A549 (cell line): ENCODE data around the gene IRF5. TPM values are rescaled to one million over a fixed set of nuclear protein-coding genes. Genes with fewer than 3 reads are reported as not detected.

ENCODE experiments used
- ATAC-seq, 2 experiments: fragments of 200-7000 bp in 1 of 2; fragments of >200 bp in 1 of 2; cut with Nextera tagmentation in 1 of 2; cut with Tn5 transposase in 1 of 2; 3 replicates each; pipeline versions ENCODE4 v1.8.0 to v1.9.1; 2018 to 2020; ENCODE audit warnings: mild to moderate bottlenecking in 1 of 2, moderate library complexity in 1 of 2
- CTCF ChIA-PET: fragments of 300-600 bp; sonication (Branson Sonifier 250); formaldehyde crosslinking; extraction: SDS; loops from one replicate; lab custom pipeline; 2021; ENCODE audit warnings: antibody characterized with exemption, inconsistent platforms; lab: Yijun Ruan, JAX
- POLR2A ChIA-PET: fragments of 350-600 bp; formaldehyde crosslinking; extraction: SDS; loops from one replicate; lab custom pipeline; 2021; ENCODE audit warnings: antibody characterized with exemption, inconsistent platforms; lab: Yijun Ruan, JAX
- DNase-seq, 2 experiments: peaks; one replicate each; pipeline versions ENCODE4 v3.0.0 to v3.0.0-alpha.2; 2011 to 2016; ENCODE audit warnings: low read depth in 1 of 2, low spot score in 1 of 2
- FAIRE-seq: peaks from 2 replicates; lab custom pipeline; 2011; peaks lifted over from hg19 to GRCh38; lab: Jason Lieb, UNC
- H3K27ac ChIP-seq, 2 experiments: fragments of >200 bp; sonication (Bioruptor Twin); formaldehyde crosslinking; 3 replicates each; pipeline ENCODE4 v1.5.1; 2016 to 2017
- H3K4me1 ChIP-seq: fragments of >200 bp; sonication (Bioruptor Twin); formaldehyde crosslinking; 3 replicates; pipeline ENCODE4 v1.6.1; 2016
- H3K4me2 ChIP-seq: fragments of >200 bp; sonication (Bioruptor Twin); formaldehyde crosslinking; 3 replicates; pipeline ENCODE4 v1.6.1; 2016
- H3K4me3 ChIP-seq: fragments of >200 bp; sonication (Bioruptor Twin); formaldehyde crosslinking; 3 replicates; pipeline ENCODE4 v1.5.1; 2016
- H3K9me3 ChIP-seq: fragments of >200 bp; sonication (Bioruptor Twin); formaldehyde crosslinking; 3 replicates; pipeline ENCODE4 v1.6.1; 2016
- BHLHE40 ChIP-seq: IDR thresholded peaks from 2 replicates; pipeline ENCODE4 v1.6.1; 2012; ENCODE audit warnings: low read depth, low read length, inconsistent platforms
- CBX8 ChIP-seq: fragments of 200-600 bp; sonication (generic); IDR thresholded peaks from 2 replicates; pipeline ENCODE4 v1.6.1; 2016
- CEBPB ChIP-seq, 2 experiments: fragments of >200 bp in 1 of 2; sonication (Bioruptor Twin) in 1 of 2; formaldehyde crosslinking in 1 of 2; IDR thresholded peaks; 2 replicates each; pipeline ENCODE4 v1.6.1; 2012 to 2016
- CHD4 ChIP-seq: fragments of 200-600 bp; sonication (generic); IDR thresholded peaks from 2 replicates; pipeline ENCODE4 v1.6.1; 2016; ENCODE audit warnings: antibody characterized with exemption, mild to moderate bottlenecking, borderline replicate concordance
- EHF ChIP-seq: fragments of 250-450 bp; sonication (Bioruptor Pico); IDR thresholded peaks from 2 replicates; pipeline ENCODE4 v1.5.0; 2020; ENCODE audit warnings: mild to moderate bottlenecking
- EHMT2 ChIP-seq: fragments of 200-600 bp; sonication (generic); IDR thresholded peaks from 2 replicates; pipeline ENCODE4 v1.6.1; 2016; ENCODE audit warnings: antibody characterized with exemption, low read depth, mild to moderate bottlenecking, moderate library complexity
- ESRRA ChIP-seq: fragments of 150-350 bp; IDR thresholded peaks from 2 replicates; pipeline ENCODE4 v1.6.1; 2014; ENCODE audit warnings: mild to moderate bottlenecking, low read length, borderline replicate concordance
- FOSL2 ChIP-seq, 2 experiments: fragments of 450-650 bp in 1 of 2; fragments of >200 bp in 1 of 2; sonication (Bioruptor Twin) in 1 of 2; formaldehyde crosslinking; IDR thresholded peaks; 2 replicates each; pipeline versions ENCODE4 v1.5.0 to v1.6.1; 2016 to 2020; ENCODE audit warnings: mild to moderate bottlenecking in 1 of 2, moderate library complexity in 1 of 2
- HOXB5 ChIP-seq: fragments of 250-450 bp; sonication (Bioruptor Pico); IDR thresholded peaks from 2 replicates; pipeline ENCODE4 v1.5.0; 2020; ENCODE audit warnings: mild to moderate bottlenecking, moderate library complexity
- JUNB ChIP-seq: fragments of >200 bp; sonication (Bioruptor Twin); formaldehyde crosslinking; IDR thresholded peaks from 2 replicates; pipeline ENCODE4 v1.6.1; 2016
- KDM1A ChIP-seq: fragments of 200-600 bp; sonication (generic); IDR thresholded peaks from 2 replicates; pipeline ENCODE4 v1.6.1; 2016; ENCODE audit warnings: low read depth, mild to moderate bottlenecking
- NR3C1 ChIP-seq: fragments of >200 bp; sonication (Bioruptor Twin); formaldehyde crosslinking; IDR thresholded peaks from 3 replicates; pipeline ENCODE4 v1.6.1; 2017
- POLR2AphosphoS2 ChIP-seq: conservative IDR thresholded peaks from 2 replicates; pipeline ENCODE4 v1.6.1; 2012; ENCODE audit warnings: low read length, improper control_type of control experiment, inconsistent platforms
- RAD21 ChIP-seq, 2 experiments: fragments of >200 bp in 1 of 2; sonication (Bioruptor Twin) in 1 of 2; formaldehyde crosslinking in 1 of 2; IDR thresholded peaks in 1 of 2; conservative IDR thresholded peaks in 1 of 2; 2 replicates in 1 of 2; 3 replicates in 1 of 2; pipeline ENCODE4 v1.6.1; 2012 to 2018; ENCODE audit warnings: inconsistent platforms in 1 of 2
- SMC3 ChIP-seq: fragments of >200 bp; sonication (Bioruptor Twin); formaldehyde crosslinking; IDR thresholded peaks from 3 replicates; pipeline ENCODE4 v1.6.1; 2018; ENCODE audit warnings: inconsistent platforms
- TFCP2L1 ChIP-seq: fragments of 250-450 bp; sonication (Bioruptor Pico); IDR thresholded peaks from 2 replicates; pipeline ENCODE4 v1.5.0; 2021; ENCODE audit warnings: mild to moderate bottlenecking
- ZFP36 ChIP-seq: fragments of 450-650 bp; IDR thresholded peaks from 2 replicates; pipeline ENCODE4 v1.6.1; 2014; ENCODE audit warnings: borderline replicate concordance; ENCODE audit not compliant: partially characterized antibody
- ZSCAN20 ChIP-seq: fragments of 250-450 bp; sonication (Bioruptor Pico); IDR thresholded peaks from 2 replicates; pipeline ENCODE4 v1.8.0; 2022; ENCODE audit warnings: mild to moderate bottlenecking, moderate library complexity
- WGBS: methylation state at CpG from one replicate; pipeline ENCODE4 v1.1.6; 2017; ENCODE audit errors: missing lambda C conversion rate; 5-methylcytosine and 5-hydroxymethylcytosine counted together
- polyA plus RNA-seq, 4 experiments: library from polyadenylated mRNA; depleted of rRNA in 3 of 4; stranded (reverse); fragments of >200 nt; fragmentation: RNase III in 1 of 4; extraction: RNeasy Plus Mini Kit Qiagen cat#74134 plus additional on column Dnase treatment in 1 of 4; gene quantifications; 2 replicates in 3 of 4; 3 replicates in 1 of 4; pipeline ENCODE4 v1.2.3, GENCODE V29; 2011 to 2017
- TF ChIP-seq, protein P1 (sequence below): fragments of >200 bp; sonication (Bioruptor Twin); formaldehyde crosslinking; IDR thresholded peaks from 2 replicates; pipeline ENCODE4 v1.6.1; 2016
- TF ChIP-seq, protein P2 (sequence below): fragments of >200 bp; sonication (Bioruptor Twin); formaldehyde crosslinking; IDR thresholded peaks from 3 replicates; pipeline ENCODE4 v1.5.1; 2016
- TF ChIP-seq, protein P3 (sequence below): IDR thresholded peaks from 2 replicates; pipeline ENCODE4 v1.6.1; 2012
- TF ChIP-seq, protein P4 (sequence below): fragments of >200 bp; sonication (Bioruptor Twin); formaldehyde crosslinking; IDR thresholded peaks from 3 replicates; pipeline ENCODE4 v1.6.1; 2016

The IRF5 gene
- polyA plus RNA-seq, 2 of the 4 experiments (the other 2 are of a cell fraction): 5.5 to 8.7 TPM

DNA sequence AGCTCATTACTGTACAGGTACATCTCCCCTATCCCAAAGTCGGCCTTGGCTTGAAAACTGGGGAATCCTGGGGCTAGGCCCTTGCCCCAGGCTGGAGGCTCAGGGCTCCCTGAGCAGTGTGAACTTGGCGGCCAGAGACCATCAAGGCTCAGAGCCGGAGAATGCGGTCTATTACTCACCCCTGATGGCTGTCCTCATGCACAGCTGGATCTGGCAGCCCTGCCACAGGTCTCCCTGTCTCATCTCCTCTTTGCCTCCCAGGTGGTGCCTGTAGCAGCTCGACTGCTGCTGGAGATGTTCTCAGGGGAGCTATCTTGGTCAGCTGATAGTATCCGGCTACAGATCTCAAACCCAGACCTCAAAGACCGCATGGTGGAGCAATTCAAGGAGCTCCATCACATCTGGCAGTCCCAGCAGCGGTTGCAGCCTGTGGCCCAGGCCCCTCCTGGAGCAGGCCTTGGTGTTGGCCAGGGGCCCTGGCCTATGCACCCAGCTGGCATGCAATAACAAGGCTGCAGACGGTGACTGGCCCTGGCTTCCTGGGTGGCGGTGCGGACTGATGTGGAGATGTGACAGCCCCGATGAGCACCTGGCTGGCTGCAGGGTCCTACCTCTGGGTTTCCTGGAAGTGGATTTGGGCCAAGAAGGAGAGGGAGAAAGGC lies 10.7 kb downstream of the IRF5 start:
- Histone ChIP-seq H3K4me1 (no peaks in the 10 kb centered on the region), H3K27ac (no peak overlapping the region), H3K4me3 (no peak overlapping the region), H3K4me2 (no peak overlapping the region), H3K9me3 (no peaks in the 10 kb centered on the region)
- ATAC-seq: peak in 1 of 2 experiments; percentile 10; a peak in 2 of 6 replicates
- ChIA-PET POLR2A (interaction anchor here (0.5 to 1.6 kb wide), 2 partner anchors 107 to 301 kb away, joined by 3 to 8 read pairs; partner anchors contain the start of gene TNPO3), CTCF (interaction anchor here (0.6 to 2.1 kb wide), 3 partner anchors 10 to 239 kb away, joined by 3 to 13 read pairs (median 3); no protein-coding TSS in a partner anchor)
- no peak for DNase-seq
- FAIRE-seq: no peak
- 91% methylated on average over 10 of the region's 12 CpGs for WGBS
- no peak for TF ChIP-seq ESRRA
- no peak for TF ChIP-seq HOXB5 (CRISPR knock-in tag)
- no peak for TF ChIP-seq JUNB
- TF ChIP-seq, protein P1, sequence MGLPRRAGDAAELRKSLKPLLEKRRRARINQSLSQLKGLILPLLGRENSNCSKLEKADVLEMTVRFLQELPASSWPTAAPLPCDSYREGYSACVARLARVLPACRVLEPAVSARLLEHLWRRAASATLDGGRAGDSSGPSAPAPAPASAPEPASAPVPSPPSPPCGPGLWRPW: no peak
- no peak for TF ChIP-seq FOSL2 (IDR thresholded peaks at IDR 0.05)
- no peak for TF ChIP-seq FOSL2 (CRISPR knock-in tag; IDR thresholded peaks at IDR 0.05)
- no peak for TF ChIP-seq NR3C1

DNA sequence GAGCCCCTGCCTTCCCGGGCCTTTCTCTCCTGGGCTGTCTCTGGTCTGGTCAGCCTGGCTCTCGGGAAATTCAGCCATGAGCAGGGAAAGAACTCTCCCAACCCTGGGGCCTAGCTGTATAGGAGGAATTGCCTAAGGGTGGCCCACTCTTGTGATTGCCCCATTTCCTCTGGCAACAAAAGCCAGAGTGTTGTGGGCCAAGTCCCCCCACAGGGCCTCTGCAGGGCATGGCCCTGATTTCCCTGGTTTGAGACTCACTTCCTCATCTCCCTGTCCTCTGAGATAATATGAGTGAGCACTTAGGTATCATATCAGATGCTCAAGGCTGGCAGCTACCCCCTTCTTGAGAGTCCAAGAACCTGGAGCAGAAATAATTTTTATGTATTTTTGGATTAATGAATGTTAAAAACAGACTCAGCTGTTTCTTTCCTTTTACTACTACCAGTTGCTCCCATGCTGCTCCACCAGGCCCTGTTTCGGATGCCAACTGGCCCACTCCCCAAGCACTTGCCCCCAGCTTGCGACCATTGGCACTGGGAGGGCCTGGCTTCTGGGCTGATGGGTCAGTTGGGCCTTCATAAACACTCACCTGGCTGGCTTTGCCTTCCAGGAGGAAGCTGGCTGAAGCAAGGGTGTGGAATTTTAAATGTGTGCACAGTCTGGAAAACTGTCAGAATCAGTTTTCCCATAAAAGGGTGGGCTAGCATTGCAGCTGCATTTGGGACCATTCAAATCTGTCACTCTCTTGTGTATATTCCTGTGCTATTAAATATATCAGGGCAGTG lies 11.4 kb downstream of the IRF5 start:
- H3K4me3 ChIP-seq: no peak overlapping the region
- TF ChIP-seq ZFP36 (no peak), RAD21 (conservative IDR thresholded peaks at IDR 0.05 in 1 of 2, IDR thresholded peaks at IDR 0.05 in 1 of 2) (no peak), ZSCAN20 (CRISPR knock-in tag) (no peak), TFCP2L1 (CRISPR knock-in tag) (no peak), CEBPB (IDR thresholded peaks at IDR 0.05) (no peak), EHMT2 (no peak), SMC3 (no peak), EHF (CRISPR knock-in tag) (no peak), BHLHE40 (no peak), CHD4 (no peak), CBX8 (no peak), JUNB (no peak), KDM1A (no peak), POLR2AphosphoS2 (no peak)
- TF ChIP-seq, protein P2, sequence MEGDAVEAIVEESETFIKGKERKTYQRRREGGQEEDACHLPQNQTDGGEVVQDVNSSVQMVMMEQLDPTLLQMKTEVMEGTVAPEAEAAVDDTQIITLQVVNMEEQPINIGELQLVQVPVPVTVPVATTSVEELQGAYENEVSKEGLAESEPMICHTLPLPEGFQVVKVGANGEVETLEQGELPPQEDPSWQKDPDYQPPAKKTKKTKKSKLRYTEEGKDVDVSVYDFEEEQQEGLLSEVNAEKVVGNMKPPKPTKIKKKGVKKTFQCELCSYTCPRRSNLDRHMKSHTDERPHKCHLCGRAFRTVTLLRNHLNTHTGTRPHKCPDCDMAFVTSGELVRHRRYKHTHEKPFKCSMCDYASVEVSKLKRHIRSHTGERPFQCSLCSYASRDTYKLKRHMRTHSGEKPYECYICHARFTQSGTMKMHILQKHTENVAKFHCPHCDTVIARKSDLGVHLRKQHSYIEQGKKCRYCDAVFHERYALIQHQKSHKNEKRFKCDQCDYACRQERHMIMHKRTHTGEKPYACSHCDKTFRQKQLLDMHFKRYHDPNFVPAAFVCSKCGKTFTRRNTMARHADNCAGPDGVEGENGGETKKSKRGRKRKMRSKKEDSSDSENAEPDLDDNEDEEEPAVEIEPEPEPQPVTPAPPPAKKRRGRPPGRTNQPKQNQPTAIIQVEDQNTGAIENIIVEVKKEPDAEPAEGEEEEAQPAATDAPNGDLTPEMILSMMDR: no peak
- TF ChIP-seq, protein P3, sequence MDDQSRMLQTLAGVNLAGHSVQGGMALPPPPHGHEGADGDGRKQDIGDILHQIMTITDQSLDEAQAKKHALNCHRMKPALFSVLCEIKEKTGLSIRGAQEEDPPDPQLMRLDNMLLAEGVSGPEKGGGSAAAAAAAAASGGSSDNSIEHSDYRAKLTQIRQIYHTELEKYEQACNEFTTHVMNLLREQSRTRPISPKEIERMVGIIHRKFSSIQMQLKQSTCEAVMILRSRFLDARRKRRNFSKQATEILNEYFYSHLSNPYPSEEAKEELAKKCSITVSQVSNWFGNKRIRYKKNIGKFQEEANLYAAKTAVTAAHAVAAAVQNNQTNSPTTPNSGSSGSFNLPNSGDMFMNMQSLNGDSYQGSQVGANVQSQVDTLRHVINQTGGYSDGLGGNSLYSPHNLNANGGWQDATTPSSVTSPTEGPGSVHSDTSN: no peak
- TF ChIP-seq, protein P4, sequence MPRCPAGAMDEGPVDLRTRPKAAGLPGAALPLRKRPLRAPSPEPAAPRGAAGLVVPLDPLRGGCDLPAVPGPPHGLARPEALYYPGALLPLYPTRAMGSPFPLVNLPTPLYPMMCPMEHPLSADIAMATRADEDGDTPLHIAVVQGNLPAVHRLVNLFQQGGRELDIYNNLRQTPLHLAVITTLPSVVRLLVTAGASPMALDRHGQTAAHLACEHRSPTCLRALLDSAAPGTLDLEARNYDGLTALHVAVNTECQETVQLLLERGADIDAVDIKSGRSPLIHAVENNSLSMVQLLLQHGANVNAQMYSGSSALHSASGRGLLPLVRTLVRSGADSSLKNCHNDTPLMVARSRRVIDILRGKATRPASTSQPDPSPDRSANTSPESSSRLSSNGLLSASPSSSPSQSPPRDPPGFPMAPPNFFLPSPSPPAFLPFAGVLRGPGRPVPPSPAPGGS: no peak
- H3K4me1 ChIP-seq: no peaks in the 10 kb centered on the region
- ChIA-PET POLR2A (interaction anchor here (0.5 kb wide), 1 partner anchor 300 kb away, joined by 8 read pairs; no protein-coding TSS in a partner anchor), CTCF (interaction anchor here (0.6 to 2.1 kb wide), 4 partner anchors 9 to 142 kb away, joined by 3 to 13 read pairs (median 3); no protein-coding TSS in a partner anchor)
- no peak for FAIRE-seq
- H3K27ac ChIP-seq: no peak overlapping the region
- ATAC-seq: no peak
- H3K4me2 ChIP-seq: no peak overlapping the region
- 92% methylated on average over 3 of the region's 4 CpGs for WGBS
- no peaks in the 10 kb centered on the region for H3K9me3 ChIP-seq
- DNase-seq: no peak
